Activated T-helper 1 cell treated with Interleukin-2 at 50 U/mL for 16 hours (primary cell): ENCODE results near the gene IKBKG.
"Not testable (repeated sequence)": the region's sequence is repeated elsewhere in the genome, so short reads cannot be mapped to it uniquely, and the experiment has no call there.

Source experiments
- DNase-seq: peaks from one replicate; pipeline ENCODE4 v3.0.0-alpha.2; 2020; ENCODE audit warnings: low read depth

Gene IKBKG

GRCh38 chrX:154605566-154605965, 58.1 kb downstream of the IKBKG start:
- DNase-seq: no peak

GRCh38 chrX:154607370-154607769, 60.0 kb downstream of the IKBKG start:
- DNase-seq: no peak

GRCh38 chrX:154607976-154608375, 60.6 kb downstream of the IKBKG start:
- DNase-seq: not testable (repeated sequence)

DNA sequence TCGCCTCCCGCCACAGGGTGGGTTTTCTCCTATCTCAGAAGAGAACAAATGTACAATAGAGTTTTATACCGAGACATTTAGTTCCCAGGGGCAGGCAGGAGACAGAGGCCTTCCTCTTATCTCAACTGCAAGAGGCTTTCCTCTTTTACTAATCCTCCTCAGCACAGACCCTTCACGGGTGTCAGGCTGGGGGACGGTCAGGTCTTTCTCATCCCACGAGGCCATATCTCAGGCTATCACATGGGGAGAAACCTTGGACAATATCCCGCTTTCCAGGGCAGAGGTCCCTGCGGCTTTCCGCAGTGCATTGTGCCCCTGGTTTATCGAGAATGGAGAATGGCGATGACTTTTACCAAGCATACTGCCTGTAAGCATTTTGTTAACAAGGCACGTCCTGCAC, 61.4 kb downstream of the IKBKG start:
- DNase-seq: not testable (repeated sequence)

DNA sequence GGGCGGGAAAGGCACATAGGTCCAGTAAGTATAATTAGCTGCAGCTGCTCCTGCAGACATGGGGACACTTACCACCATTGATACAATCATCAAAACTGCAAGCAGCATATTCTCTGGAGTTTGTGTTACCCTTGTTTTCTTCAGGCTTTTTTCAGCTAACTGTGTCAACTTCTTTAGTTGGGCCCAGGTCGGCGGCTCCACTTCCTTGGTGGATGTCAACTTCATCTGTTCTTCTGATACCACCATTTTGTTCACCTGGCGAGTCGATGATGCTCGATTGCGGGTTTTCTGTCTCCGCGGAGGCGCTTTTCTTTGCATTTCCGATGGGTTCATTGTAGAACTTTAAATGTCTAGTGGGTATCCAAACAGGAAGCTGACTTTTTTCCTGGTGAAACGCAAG, 63.7 kb downstream of the IKBKG start:
- not testable (repeated sequence) for DNase-seq

GRCh38 chrX:154613586-154613985, 66.2 kb downstream of the IKBKG start:
- not testable (repeated sequence) for DNase-seq
